Activated B cell treated with CpG ODN at 0.5 μM for 24 hours (primary cell): ENCODE results near the gene CACNA2D3. TPM values are rescaled to one million over a fixed set of nuclear protein-coding genes. Genes with fewer than 3 reads are reported as not detected.

Experiments
- ATAC-seq: fragments of 200-7000 bp; cut with Tn5 transposase; one replicate; pipeline ENCODE4 v1.10.0; 2021; ENCODE audit warnings: low read depth, mild to moderate bottlenecking, moderate library complexity
- CTCF ChIA-PET: fragments of 350-600 bp; sonication (Branson Sonifier 250); formaldehyde crosslinking; loops from one replicate; lab custom pipeline; 2021; ENCODE audit warnings: antibody characterized with exemption; lab: Charles Lee
- POLR2A ChIA-PET: fragments of 350-600 bp; sonication (Branson Sonifier 250); formaldehyde crosslinking; loops from one replicate; lab custom pipeline; 2021; ENCODE audit warnings: antibody characterized with exemption; lab: Charles Lee
- DNase-seq: peaks from one replicate; pipeline ENCODE4 v3.0.0; 2022
- H3K27ac Mint-ChIP-seq: one replicate; pipeline ENCODE4 v1.8.0; 2020; ENCODE audit warnings: mixed read lengths
- H3K27me3 Mint-ChIP-seq: one replicate; pipeline ENCODE4 v1.8.0; 2021; ENCODE audit warnings: mixed read lengths
- H3K36me3 Mint-ChIP-seq: one replicate; pipeline ENCODE4 v1.8.0; 2021; ENCODE audit warnings: low read depth, mixed read lengths
- H3K4me1 Mint-ChIP-seq: one replicate; pipeline ENCODE4 v1.8.0; 2021; ENCODE audit warnings: mixed read lengths
- H3K4me3 Mint-ChIP-seq: one replicate; pipeline ENCODE4 v1.8.0; 2020; ENCODE audit warnings: mild to moderate bottlenecking, mixed read lengths
- H3K9me3 Mint-ChIP-seq: one replicate; pipeline ENCODE4 v1.8.0; 2020; ENCODE audit warnings: mixed read lengths
- CTCF ChIP-seq: fragments of 200-600 bp; IDR thresholded peaks from one replicate; pipeline ENCODE4 v1.8.0; 2022; ENCODE audit warnings: antibody characterized with exemption, mild to moderate bottlenecking
- intact Hi-C: fragments of 100-400 bp; cut with micrococcal nuclease; formaldehyde crosslinking; loops from one replicate; pipeline ENCODE4 v1.15.1; 2024
- total RNA-seq: library from RNA; stranded (reverse); gene quantifications from 2 replicates; pipeline ENCODE4 v1.2.3, GENCODE V29; 2022

The CACNA2D3 gene
- total RNA-seq, 1 donor from 2014 or later, result not detected

GRCh38 chr3:54784021-54784420 is 661.7 kb downstream of the CACNA2D3 start:
- ChIA-PET CTCF (no interaction called here), POLR2A (no interaction called here)
- Mint-ChIP-seq H3K4me1 (no peaks in the 10 kb centered on the region), H3K9me3 (peaks cover 2% of the 10 kb centered on the region), H3K27ac (no peak overlapping the region), H3K27me3 (no peaks in the 10 kb centered on the region), H3K4me3 (no peak overlapping the region), H3K36me3 (no peaks in the 10 kb centered on the region)
- intact Hi-C loops, result no loop called here
- ATAC-seq (no peak), DNase-seq (no peak)
- no peak for TF ChIP-seq CTCF

GRCh38 chr3:54785976-54786375 is 663.6 kb downstream of the CACNA2D3 start:
- Mint-ChIP-seq H3K27me3 (no peaks in the 10 kb centered on the region), H3K27ac (no peak overlapping the region), H3K4me1 (no peaks in the 10 kb centered on the region), H3K4me3 (no peak overlapping the region), H3K36me3 (no peaks in the 10 kb centered on the region), H3K9me3 (peaks cover 2% of the 10 kb centered on the region)
- ATAC-seq, result no peak
- TF ChIP-seq CTCF, result no peak
- DNase-seq, result no peak
- ChIA-PET POLR2A (no interaction called here), CTCF (no interaction called here)
- intact Hi-C loops, result no loop called here

- peaks cover 2% of the 10 kb centered on the region for H3K9me3 Mint-ChIP-seq
- ATAC-seq, result no peak
- H3K27ac Mint-ChIP-seq, result no peak overlapping the region
- POLR2A ChIA-PET, result no interaction called here
- TF ChIP-seq CTCF, result no peak
- H3K27me3 Mint-ChIP-seq, result no peaks in the 10 kb centered on the region
- no peak overlapping the region for H3K4me3 Mint-ChIP-seq
- H3K4me1 Mint-ChIP-seq, result no peaks in the 10 kb centered on the region
- CTCF ChIA-PET, result no interaction called here
- no peak for DNase-seq
- no peaks in the 10 kb centered on the region for H3K36me3 Mint-ChIP-seq
- intact Hi-C loops, result no loop called here
These were observed 667.7 kb downstream of the CACNA2D3 start for GRCh38 chr3:54790051-54790450.

- no peak overlapping the region for H3K4me3 Mint-ChIP-seq
- no peaks in the 10 kb centered on the region for H3K4me1 Mint-ChIP-seq
- DNase-seq (no peak), ATAC-seq (no peak)
- peaks cover 5% of the 10 kb centered on the region for H3K9me3 Mint-ChIP-seq
- TF ChIP-seq CTCF, result no peak
- ChIA-PET CTCF (no interaction called here), POLR2A (no interaction called here)
- no peaks in the 10 kb centered on the region for H3K27me3 Mint-ChIP-seq
- H3K36me3 Mint-ChIP-seq, result no peaks in the 10 kb centered on the region
- no peak overlapping the region for H3K27ac Mint-ChIP-seq
- intact Hi-C loops, result no loop called here
These were observed 669.3 kb downstream of the CACNA2D3 start for GRCh38 chr3:54791501-54792156.

- Mint-ChIP-seq H3K27me3 (no peaks in the 10 kb centered on the region), H3K27ac (no peak overlapping the region), H3K36me3 (no peaks in the 10 kb centered on the region), H3K4me3 (no peak overlapping the region), H3K9me3 (peaks cover 3% of the 10 kb centered on the region), H3K4me1 (no peaks in the 10 kb centered on the region)
- no peak for DNase-seq
- ChIA-PET CTCF (no interaction called here), POLR2A (no interaction called here)
- TF ChIP-seq CTCF, result no peak
- intact Hi-C loops, result no loop called here
- ATAC-seq, result no peak
These were observed 670.2 kb downstream of the CACNA2D3 start for GRCh38 chr3:54792584-54792983.
